Left lung (tissue), 10 donors: ENCODE results near the gene FLCN. TPM values are rescaled to one million over a fixed set of nuclear protein-coding genes. Genes with fewer than 3 reads are reported as not detected.

ENCODE experiments used
- ATAC-seq: fragments of 200-7000 bp; cut with Tn5 transposase; one replicate; pipeline ENCODE4 v1.9.1; 2020; ENCODE audit warnings: moderate library complexity
- DNase-seq, 4 donors: peaks; one replicate each; pipeline ENCODE4 v3.0.0-alpha.2; 2013 to 2020
- H3K27ac ChIP-seq, 2 donors: fragments of 200-600 bp; sonication (generic) in 1 of 2; one replicate each; pipeline versions ENCODE4 v1.5.0 to v1.8.0; 2020 to 2021
- H3K27me3 ChIP-seq, 2 donors: fragments of 200-600 bp; sonication (generic) in 1 of 2; one replicate each; pipeline versions ENCODE4 v1.5.0 to v1.8.0; 2020 to 2021
- H3K36me3 ChIP-seq, 2 donors: fragments of 200-600 bp; sonication (generic) in 1 of 2; one replicate each; pipeline versions ENCODE4 v1.5.0 to v1.8.0; 2020 to 2021
- H3K4me1 ChIP-seq, 2 donors: fragments of 200-600 bp; one replicate each; pipeline ENCODE4 v1.8.0; 2021
- H3K4me3 ChIP-seq, 2 donors: fragments of 200-600 bp; sonication (generic) in 1 of 2; one replicate each; pipeline versions ENCODE4 v1.5.0 to v1.8.0; 2020 to 2021; ENCODE audit warnings: mild to moderate bottlenecking in 1 of 2
- H3K9me3 ChIP-seq, 2 donors: fragments of 200-600 bp; sonication (generic) in 1 of 2; one replicate each; pipeline versions ENCODE4 v1.5.0 to v1.8.0; 2020 to 2021
- CTCF ChIP-seq, 2 donors: fragments of 200-600 bp; sonication (generic) in 1 of 2; IDR thresholded peaks; one replicate each; pipeline versions ENCODE4 v1.5.0 to v1.8.0; 2021; ENCODE audit warnings: antibody characterized with exemption in 2 of 2
- intact Hi-C, 2 donors: fragments of 100-400 bp; cut with DNase I; formaldehyde crosslinking; loops; one replicate each; pipeline versions ENCODE4 v1.11.2 to v1.14.2; 2022
- polyA plus RNA-seq, 6 donors: library from polyadenylated mRNA; unstranded; fragments of 120-200 nt; gene quantifications; one replicate each; pipeline ENCODE4 v1.2.1, GENCODE V29; 2013; ENCODE audit not compliant: insufficient read length in 6 of 6
- total RNA-seq, 2 donors: library from RNA; stranded (reverse); fragmentation: NEBNext Ultra II Directional; extraction: Animal tissue kit (Norgen Biotek cat#: 25700); gene quantifications; one replicate each; pipeline ENCODE4 v1.2.1, GENCODE V29; 2021
- donor health status: DM: no; HTN: yes; CAD: no.
- donor health status: DM: no; HTN: no; CAD: no.

Gene FLCN
- total and polyA plus RNA-seq, 8 donors: 39.6 to 80.1 (median 50.8) TPM

DNA sequence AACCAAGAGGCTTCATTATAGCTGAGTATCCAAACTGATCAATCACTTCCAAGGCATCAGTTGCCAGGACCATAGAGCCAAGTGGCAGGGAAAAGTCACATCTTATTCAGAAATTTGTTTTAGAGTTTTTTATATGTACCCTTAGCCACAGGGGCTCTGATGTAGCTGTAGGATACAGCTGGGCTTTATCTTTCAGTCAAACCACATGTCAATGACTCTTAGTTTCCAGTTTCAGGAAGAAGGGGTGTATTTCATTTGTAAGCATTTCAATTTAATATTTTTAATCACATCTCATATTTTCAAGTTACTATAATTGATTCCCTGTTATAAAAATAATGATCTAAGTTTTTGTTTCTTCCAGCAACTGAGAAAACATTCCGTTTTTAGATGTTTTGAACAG, 2.9 kb upstream of the FLCN start:
- Histone ChIP-seq H3K4me1 (peaks cover 9 to 23% of the 10 kb centered on the region in 2 donors), H3K36me3 (no peaks in the 10 kb centered on the region), H3K27ac (no peak overlapping the region), H3K27me3 (no peaks in the 10 kb centered on the region), H3K9me3 (no peaks in the 10 kb centered on the region), H3K4me3 (no peak overlapping the region)
- intact Hi-C loops: no loop called here
- DNase-seq (no peak), ATAC-seq (no peak)
- no peak for TF ChIP-seq CTCF (IDR thresholded peaks at IDR 0.05)

GRCh38 chr17:17236295-17237025, 508 bp downstream of the FLCN start:
- ATAC-seq (peak; percentile 51), DNase-seq (peak in 2 of 4 donors; percentile 12 to 24)
- Histone ChIP-seq H3K4me3 (peak overlapping the region; percentile 79 to 99), H3K4me1 (peaks cover 9 to 33% of the 10 kb centered on the region in 2 donors), H3K27me3 (no peaks in the 10 kb centered on the region), H3K9me3 (no peaks in the 10 kb centered on the region), H3K36me3 (peaks cover 0 to 17% of the 10 kb centered on the region in 2 donors), H3K27ac (peak overlapping the region; percentile 94 to 97)
- intact Hi-C loops: no loop called here
- no peak for TF ChIP-seq CTCF (IDR thresholded peaks at IDR 0.05)

DNA sequence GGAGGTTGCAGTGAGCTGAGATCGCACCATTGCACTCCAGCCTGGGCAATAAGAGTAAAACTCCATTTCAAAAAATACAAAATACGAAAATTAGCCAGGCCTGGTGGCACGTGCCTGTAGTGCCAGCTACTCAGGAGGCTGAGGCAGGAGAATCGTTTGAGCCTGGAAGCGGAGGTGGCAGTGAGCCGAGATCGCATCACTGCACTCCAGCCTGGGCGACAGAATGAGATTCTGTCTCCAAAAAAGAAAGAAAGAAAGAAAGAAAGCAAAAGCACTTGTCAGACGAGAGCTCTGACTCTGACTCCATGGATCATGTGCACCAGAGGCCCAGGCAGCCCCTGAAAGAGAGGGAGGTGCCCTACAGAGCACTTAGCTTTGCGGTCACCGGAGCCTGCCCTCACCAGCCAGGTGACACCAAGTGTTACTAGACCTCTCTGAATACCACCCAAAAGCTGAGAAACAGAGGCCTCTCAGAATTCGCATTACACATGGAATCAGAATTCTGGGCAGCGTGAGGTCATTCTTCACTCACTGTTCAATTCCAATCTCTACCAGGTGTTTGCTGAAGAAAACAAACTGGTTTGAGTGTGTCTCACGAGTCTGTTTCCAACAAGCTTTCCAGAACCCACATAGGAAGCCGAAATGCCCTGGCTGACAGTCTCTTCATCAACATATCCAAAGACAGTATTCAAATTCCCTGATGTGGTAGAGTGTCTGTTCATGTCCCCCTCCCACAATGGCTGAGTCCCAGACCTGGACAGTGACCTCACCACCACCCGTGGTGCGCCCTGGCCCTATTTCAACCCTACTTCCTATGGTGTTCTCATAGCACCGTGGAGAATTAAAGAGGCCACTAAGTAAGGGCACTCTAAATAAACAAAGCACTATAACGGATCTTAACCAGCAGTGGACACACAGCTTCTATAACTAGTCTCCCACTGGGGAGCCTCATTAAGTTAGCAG, 1.5 kb downstream of the FLCN start:
- peak in 3 of 4 donors; percentile 8 to 56 (median 45) for DNase-seq

DNA sequence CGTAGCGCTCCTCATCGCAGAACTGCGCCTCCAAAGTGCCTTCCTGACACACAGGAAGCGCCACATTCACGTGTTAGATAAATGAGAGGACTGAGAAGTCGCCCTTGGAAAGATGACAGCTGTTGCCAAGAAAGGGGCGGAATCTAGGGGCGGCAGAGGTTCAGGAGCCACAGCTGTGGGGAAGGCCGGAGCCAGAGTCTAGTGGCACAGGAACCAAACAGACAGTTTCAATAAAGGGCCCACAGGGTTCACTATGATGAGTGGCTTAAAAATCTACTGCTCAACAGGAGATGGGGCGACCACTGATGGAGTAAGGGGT, 4.7 kb downstream of the FLCN start:
- H3K9me3 ChIP-seq: no peaks in the 10 kb centered on the region
- H3K4me1 ChIP-seq: peaks cover 9 to 24% of the 10 kb centered on the region in 2 donors
- DNase-seq (no peak), ATAC-seq (no peak)
- H3K4me3 ChIP-seq: no peak overlapping the region
- H3K27me3 ChIP-seq: no peaks in the 10 kb centered on the region
- intact Hi-C loops: no loop called here
- H3K36me3 ChIP-seq: peaks cover 0 to 59% of the 10 kb centered on the region in 2 donors
- no peak for TF ChIP-seq CTCF (IDR thresholded peaks at IDR 0.05)
- H3K27ac ChIP-seq: no peak overlapping the region

More for the DNA sequence above, 1.5 kb downstream of the FLCN start:
- Histone ChIP-seq H3K27ac (peak overlapping the region; percentile 94 to 97), H3K27me3 (no peaks in the 10 kb centered on the region), H3K4me1 (peaks cover 9 to 33% of the 10 kb centered on the region in 2 donors), H3K36me3 (peaks cover 0 to 27% of the 10 kb centered on the region in 2 donors), H3K9me3 (no peaks in the 10 kb centered on the region), H3K4me3 (peak overlapping the region; percentile 79 to 99)
- ATAC-seq: peak; percentile 49
- no peak for TF ChIP-seq CTCF (IDR thresholded peaks at IDR 0.05)
- intact Hi-C loops: no loop called here
